ENCODE results near the gene INPP5A.
"Not testable (repeated sequence)": the region's sequence is repeated elsewhere in the genome, so short reads cannot be mapped to it uniquely, and the experiment has no call there.

The INPP5A gene

GRCh38 chr10:132537684-132538001, at the start of gene INPP5A:
TSS of gene INPP5A (plus strand) at chr10:132537787. CDS start at chr10:132538097, 310 bp downstream.
- DNase-seq = no peak

- no peak for DNase-seq
Observed at GRCh38 chr10:132488231-132488821, 49.3 kb upstream of the INPP5A start.

- no peak for DNase-seq
Observed at GRCh38 chr10:132489053-132489703, 48.4 kb upstream of the INPP5A start.

- no peak for DNase-seq
Observed at GRCh38 chr10:132489704-132490534, 47.7 kb upstream of the INPP5A start.

- not testable (repeated sequence) for DNase-seq
Observed at GRCh38 chr10:132491534-132491933, 46.1 kb upstream of the INPP5A start.

- no peak for DNase-seq
Observed at GRCh38 chr10:132492323-132493025, 45.1 kb upstream of the INPP5A start.

GRCh38 chr10:132493246-132493755, 44.3 kb upstream of the INPP5A start:
- DNase-seq = no peak

GRCh38 chr10:132493756-132494290, 43.8 kb upstream of the INPP5A start:
- DNase-seq = no peak

GRCh38 chr10:132494866-132495630, 42.5 kb upstream of the INPP5A start:
- no peak for DNase-seq

GRCh38 chr10:132496360-132497062, 41.1 kb upstream of the INPP5A start:
- no peak for DNase-seq

- DNase-seq = no peak
Observed at GRCh38 chr10:132497063-132497680, 40.4 kb upstream of the INPP5A start.

- no peak for DNase-seq
Observed at GRCh38 chr10:132497861-132498561, 39.6 kb upstream of the INPP5A start.

GRCh38 chr10:132498562-132499366, 38.8 kb upstream of the INPP5A start:
- no peak for DNase-seq

- no peak for DNase-seq
Observed at GRCh38 chr10:132499367-132499685, 38.3 kb upstream of the INPP5A start.

- no peak for DNase-seq
Observed at GRCh38 chr10:132500781-132501415, 36.7 kb upstream of the INPP5A start.

- no peak for DNase-seq
Observed at GRCh38 chr10:132502544-132503300, 34.9 kb upstream of the INPP5A start.

GRCh38 chr10:132503581-132504421, 33.8 kb upstream of the INPP5A start:
- DNase-seq = no peak
